Loucy (cell line): ENCODE results near the gene ADGRL2.

Source experiments
- CTCF ChIP-seq: fragments of 200-600 bp; sonication (generic); conservative IDR thresholded peaks from 2 replicates; pipeline ENCODE4 v1.5.1; 2014; ENCODE audit warnings: mild to moderate bottlenecking, antibody characterized with exemption, low read length
- EZH2phosphoT487 ChIP-seq: fragments of 200-600 bp; IDR thresholded peaks from 2 replicates; pipeline ENCODE4 v1.6.1; 2018; ENCODE audit warnings: antibody characterized with exemption, mild to moderate bottlenecking, moderate library complexity, borderline replicate concordance

GRCh38 chr1:81880781-81881180, 80.0 kb downstream of the ADGRL2 start:
- TF ChIP-seq CTCF: no peak
- no peak for TF ChIP-seq EZH2phosphoT487
